Measurements from ENCODE around the gene SAMD1.
"Not testable (repeated sequence)": the region's sequence is repeated elsewhere in the genome, so short reads cannot be mapped to it uniquely, and the experiment has no call there.

SAMD1 gene

DNA sequence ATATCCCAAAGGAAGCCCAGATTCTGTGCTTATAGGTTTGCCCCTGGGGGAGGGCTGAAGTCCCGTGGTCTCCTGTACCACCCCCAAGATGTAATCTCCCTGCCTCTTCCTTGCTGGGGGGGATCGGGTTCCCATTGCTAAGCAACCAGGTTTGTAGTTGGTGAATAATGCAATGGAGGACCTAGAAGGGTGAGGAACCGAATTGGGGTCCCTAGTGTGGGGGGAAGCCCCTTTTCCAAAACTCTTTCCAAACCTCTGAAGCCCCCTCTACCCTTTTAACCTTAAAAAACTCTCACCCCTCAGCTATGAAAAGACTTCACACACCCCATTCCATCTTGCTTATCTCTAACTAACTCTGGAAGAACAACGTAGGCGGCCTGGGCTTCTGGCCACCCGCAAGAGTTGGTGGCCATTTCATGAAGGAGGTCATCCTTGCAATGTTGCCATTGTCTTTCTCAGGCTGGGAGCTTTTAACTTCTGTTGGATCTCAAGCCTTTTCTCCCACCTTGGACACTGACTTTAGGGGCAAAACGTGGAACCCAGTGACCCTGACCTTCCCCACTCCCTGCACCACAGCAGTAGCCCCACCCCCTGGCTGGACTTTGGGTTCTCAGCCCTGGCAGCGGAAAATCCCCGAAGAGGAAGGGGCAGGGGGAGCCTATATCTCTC is 29.3 kb downstream of the SAMD1 start:
- DNase-seq (ENCODE audit: low read depth in 2 of 2): no peak

DNA sequence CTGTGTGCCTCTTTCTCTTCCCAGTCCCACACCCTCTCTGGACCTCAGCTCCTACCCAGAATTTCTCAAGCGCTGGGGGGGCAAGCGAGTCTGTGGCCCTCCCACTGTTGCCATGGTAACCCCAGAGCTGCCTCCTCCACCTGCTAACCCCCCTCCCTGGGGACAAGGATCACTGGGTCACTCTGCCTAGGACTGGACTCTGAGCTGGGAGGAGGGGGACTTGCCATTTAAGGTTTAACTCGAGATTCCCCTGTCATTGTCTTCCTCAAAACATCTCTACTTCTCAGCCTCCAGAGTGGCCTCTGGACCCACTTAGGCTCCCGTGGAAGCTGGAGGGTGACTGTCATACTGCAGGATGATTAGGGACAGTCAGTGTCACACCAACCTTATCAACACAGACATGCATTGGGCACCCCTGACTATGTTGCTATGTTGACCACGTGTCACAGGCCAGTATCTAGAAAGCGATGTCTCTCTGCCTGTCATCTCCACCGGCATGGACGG is 30.8 kb downstream of the SAMD1 start:
- no peak for DNase-seq (ENCODE audit: low read depth in 2 of 2)

DNA sequence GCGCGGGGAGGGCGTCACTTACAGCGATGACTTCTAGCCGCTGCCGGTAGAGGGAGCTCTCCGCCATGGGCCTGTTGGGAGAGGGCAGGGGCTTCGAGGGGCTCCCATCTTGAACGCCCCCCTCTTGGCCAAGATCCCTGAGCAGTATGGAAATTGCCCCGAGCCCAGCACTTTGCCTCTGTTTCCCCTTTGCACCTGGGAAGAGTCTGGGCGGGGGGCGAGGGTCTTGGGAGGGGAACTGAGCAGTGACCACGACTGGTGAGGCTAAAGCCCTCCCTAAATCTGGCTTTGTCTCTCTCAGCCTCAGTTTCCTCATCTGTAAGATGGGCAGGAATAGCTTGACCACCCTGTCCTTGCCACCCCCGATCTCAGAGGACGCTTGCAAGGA is 31.5 kb downstream of the SAMD1 start:
- peak in 1 of 2 donors; percentile 25 for DNase-seq (ENCODE audit: low read depth in 2 of 2)

DNA sequence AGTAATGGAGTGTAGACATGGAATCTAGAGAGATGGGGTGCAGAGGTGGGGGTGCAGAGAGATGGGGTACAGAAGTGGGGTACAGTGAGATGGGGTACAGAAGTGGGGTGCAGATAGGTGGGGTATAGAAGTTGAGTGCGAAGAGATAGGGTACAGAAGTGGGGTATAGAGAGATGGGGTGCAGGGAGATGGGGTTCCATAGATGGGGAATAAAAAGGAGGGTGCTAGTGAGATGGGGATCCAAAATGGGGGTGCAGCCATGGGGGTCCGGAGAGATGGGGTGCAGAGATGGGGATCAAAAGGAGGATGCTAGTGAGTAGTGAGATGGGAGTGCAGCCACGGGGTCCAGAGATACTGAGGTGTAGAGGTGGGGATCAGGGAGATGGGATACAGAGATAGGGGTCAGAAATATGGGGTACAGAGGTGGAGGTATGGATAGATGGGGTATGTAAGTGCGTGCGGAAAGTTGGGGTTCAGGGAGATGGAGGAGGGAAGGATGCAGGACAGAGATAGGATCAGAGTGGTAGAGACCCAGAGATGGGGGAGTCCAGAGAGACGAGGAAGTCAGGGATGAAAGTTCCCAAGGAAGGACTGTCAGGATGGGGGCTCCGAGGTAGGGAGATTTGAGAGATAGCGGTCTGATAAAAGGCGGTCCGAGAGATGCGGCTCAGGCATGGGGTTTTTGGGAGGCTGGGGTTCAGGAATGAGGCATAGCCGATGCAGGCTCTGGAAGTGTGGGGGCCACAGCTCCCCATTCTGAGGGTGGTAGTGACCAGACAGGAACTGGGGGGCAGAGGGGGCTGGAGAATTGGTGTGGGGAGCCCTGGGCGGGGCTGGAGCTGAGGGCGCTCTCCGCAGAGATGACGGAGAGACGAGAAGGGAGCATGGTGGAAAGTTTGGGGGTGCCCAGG is 32.1 kb downstream of the SAMD1 start:
- DNase-seq (ENCODE audit: low read depth in 2 of 2): no peak

DNA sequence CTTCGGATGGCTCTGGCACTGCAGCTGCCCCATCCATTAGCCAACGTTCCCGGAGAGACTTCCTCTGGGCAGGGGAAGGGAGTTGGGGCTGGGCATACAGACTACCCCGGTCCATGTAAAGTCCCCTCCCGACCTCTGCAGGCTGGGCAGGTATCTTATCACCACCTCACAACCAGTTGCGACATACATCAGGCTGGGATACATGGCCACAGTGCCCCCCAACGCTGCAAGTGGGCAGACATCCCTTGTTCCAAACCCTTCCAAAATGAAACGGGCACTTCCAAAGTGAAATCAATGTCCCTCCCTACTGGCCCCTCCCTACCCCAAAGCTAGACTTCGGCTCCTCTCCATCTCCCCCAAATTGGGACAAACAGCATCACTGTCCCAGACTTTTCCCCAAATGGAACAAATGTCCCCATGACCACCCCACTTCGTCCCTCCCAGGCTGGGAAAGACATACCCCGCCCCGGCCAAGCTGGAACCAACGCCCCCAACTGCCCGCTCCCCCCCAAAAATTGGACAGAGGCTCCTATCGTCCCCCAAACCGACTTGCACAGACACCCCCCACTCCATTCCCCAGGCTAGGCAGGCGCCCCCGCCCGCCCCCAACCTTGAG is 33.7 kb downstream of the SAMD1 start:
- no peak for DNase-seq (ENCODE audit: low read depth in 2 of 2)

DNA sequence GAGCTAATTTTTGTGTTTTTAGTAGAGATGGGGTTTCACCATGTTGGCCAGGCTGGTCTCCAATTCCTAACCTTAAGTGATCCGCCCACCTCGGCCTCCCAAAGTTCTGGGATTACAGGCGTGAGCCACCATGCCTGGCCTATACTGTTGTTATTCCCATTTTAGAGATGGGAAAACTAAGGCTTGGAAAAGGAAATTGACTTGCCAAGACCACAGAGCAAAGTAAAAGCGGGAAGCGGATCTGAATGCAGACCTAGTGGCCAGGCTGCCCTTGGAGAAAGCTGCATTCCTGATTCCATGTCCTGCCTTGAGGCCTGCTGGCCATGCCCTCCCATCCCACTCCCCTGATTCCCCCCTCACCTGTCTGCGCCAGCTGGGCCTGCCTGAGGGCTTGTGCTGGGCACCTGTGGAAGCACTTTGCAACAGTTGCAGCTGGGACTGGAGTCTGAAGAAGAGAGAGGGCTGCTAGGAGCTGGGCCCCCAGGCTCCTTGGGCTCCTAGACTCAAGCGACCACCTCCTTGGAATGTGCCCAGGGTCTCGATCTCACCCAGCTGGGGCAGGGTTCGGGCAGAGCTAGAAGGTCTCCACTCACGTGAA is 34.4 kb downstream of the SAMD1 start:
- DNase-seq (ENCODE audit: low read depth in 2 of 2): no peak

DNA sequence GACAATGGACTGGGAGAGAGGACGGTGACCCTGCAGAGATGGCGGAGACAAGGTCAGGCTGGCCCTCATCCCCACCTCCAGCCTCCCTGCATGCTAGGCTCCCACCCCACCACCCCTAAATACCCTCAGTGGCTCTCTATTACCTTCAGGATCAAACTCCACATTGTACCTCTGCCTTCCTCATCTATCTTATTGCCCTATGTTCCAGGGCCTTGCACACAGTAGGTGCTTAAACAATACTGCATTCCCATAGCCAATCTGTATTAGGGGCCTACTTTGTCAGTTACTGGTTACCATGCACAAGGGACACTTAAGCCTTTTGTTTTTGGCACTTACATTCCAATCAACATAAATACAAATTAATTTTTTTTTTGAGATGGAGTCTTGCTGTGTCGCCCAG is 35.2 kb downstream of the SAMD1 start:
- no peak for DNase-seq (ENCODE audit: low read depth in 2 of 2)

DNA sequence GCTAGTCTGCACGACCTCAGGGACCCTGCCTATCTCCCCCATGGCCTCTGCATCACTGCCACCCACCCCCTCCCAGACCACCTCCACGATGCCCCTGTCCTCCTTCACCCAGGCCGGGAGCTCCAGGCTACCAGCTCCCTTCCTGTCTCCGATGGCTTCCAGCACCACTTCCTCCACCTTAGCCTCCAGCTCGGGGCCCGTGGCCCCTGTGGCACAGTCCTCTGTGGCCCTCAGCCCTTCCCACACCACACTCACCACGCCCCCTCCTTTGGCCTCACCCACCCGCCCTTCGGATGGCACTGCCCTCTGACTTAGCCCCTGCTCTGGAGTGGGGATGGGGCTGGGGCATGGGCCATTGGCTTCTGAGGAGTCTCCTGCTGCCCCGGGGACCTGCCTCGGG is 35.8 kb downstream of the SAMD1 start:
- DNase-seq (ENCODE audit: low read depth in 2 of 2): no peak

DNA sequence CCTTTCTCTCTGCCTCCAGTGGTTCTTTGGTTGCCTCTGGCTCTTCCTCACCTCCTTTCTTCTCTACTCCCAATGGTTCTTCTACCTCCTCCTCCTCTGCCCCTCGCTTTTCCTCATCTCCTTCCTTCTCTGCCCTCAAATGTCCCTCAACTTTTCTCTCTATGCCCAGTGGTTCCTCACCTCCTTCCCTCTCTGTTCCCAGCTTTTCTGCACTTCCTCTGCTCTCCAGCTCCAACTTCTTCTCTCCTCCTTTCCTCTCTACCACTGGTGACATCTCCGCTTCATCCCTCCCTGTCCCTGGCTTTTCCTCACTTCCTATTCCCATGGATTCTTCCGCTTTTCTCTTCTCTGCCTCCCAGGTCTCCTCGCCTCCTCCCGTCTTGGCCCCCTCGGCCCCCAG is 36.5 kb downstream of the SAMD1 start:
- no peak for DNase-seq (ENCODE audit: low read depth in 2 of 2)

DNA sequence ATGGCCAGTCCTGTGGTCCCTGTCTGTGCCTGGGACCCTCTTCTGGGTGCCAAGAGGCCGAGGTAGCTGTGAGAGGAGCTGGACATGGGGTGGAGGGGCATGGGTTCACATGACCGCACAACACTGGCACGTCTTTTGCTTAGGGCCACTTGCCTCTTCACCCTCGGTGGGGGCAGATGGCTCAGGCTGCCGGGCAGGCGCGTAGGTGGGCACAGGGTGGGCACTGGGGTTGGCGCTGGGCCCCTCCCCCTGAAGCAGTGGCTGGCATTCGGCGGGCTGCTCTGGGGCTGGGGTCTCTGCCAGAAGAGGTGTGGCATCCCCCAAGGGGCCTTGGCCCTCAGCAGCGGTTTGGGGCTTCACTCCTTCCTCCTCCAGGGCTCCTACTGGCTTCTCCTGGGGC is 37.1 kb downstream of the SAMD1 start:
- no peak for DNase-seq (ENCODE audit: low read depth in 2 of 2)

DNA sequence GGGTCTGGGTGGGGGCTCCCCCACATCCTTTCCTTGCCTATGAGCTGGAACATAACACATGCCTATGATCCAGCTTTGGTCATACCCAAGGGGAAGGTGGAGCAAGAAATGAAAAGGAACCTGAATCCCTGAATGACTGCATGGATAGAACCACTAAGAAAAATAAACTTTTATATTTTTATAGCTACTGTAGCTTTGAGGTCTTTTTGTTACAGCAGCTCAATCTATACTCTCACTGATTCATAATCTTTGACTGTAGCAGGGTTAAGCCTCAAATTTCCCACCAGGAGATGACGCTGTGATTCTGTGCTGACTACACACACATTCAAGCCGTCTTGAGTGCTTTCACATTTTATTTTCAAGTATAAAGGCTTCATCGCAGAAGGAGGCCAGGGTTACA is 37.5 kb downstream of the SAMD1 start:
- DNase-seq (ENCODE audit: low read depth in 2 of 2): no peak

DNA sequence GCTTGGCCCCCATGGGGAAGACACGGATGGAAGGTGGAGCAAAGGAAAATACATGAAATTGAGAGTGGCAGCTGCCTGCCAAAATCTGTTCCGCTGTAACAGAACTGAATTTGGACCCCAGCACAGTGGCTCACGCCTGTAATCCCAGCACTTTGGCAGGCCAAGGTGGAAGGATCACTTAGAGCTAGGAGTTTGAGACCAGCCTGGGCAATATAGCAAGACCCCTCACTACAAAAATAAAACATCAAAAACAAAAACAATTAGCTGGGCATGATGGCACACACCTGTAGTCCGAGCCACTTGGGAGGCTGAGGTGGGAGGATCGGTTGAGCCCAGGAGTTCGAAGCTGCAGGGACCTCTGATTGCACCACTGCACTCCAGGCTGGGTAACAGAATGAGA is 38.1 kb downstream of the SAMD1 start:
- no peak for DNase-seq (ENCODE audit: low read depth in 2 of 2)

DNA sequence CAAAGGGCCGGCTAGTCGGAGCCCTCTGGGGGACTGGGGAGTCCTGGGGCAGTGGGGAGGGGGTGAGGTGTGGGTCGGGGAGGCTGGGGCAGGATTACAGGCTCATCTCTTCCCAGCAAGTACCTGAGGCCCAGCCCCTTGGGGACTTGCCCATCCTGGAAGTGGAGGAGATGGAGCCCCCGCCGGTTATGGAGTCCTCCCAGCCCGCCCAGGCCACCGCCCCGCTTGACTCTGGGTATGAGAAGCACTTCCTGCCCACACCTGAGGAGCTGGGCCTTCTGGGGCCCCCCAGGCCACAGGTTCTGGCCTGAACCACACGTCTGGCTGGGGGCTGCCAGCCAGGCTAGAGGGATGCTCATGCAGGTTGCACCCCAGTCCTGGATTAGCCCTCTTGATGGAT is 38.6 kb downstream of the SAMD1 start:
- no peak for DNase-seq (ENCODE audit: low read depth in 2 of 2)

DNA sequence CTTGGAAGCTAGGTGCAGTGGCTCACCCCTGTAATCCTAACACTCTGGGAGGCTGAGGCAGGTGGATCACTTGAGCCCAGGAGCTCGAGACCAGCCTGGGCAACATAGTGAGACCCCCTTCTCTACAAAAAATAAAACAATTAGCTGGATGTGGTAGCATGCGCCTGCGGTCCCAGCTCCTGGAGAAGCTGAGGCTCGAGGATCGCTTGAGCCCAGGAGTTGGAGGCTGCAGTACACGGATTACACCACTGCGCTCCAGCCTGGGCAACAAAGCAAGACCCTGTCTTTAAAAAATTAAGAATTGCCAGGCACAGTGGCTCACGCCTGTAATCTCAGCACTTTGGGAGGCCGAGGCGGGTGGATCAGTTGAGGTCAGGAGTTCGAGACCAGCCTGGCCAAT is 39.6 kb downstream of the SAMD1 start:
- not testable (repeated sequence) for DNase-seq (ENCODE audit: low read depth in 2 of 2)

DNA sequence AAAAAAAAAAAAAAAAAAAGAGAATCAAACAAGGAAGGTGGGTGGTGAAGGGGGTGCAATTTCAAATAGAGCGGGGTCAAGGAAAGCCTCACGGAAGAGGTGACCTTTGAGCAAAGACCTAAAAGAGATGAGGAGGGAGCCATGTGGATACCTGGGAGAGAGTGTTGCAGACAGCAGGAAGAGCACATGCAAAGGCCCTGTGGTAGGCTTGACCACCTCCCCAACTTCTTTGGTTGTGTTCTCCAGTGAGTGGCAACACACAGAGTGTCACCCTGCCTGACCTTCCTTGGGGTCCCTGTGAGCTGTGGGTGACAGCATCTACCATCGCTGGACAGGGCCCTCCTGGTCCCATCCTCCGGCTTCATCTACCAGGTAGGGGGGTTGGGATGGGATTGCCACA is 40.0 kb downstream of the SAMD1 start:
- no peak for DNase-seq (ENCODE audit: low read depth in 2 of 2)

DNA sequence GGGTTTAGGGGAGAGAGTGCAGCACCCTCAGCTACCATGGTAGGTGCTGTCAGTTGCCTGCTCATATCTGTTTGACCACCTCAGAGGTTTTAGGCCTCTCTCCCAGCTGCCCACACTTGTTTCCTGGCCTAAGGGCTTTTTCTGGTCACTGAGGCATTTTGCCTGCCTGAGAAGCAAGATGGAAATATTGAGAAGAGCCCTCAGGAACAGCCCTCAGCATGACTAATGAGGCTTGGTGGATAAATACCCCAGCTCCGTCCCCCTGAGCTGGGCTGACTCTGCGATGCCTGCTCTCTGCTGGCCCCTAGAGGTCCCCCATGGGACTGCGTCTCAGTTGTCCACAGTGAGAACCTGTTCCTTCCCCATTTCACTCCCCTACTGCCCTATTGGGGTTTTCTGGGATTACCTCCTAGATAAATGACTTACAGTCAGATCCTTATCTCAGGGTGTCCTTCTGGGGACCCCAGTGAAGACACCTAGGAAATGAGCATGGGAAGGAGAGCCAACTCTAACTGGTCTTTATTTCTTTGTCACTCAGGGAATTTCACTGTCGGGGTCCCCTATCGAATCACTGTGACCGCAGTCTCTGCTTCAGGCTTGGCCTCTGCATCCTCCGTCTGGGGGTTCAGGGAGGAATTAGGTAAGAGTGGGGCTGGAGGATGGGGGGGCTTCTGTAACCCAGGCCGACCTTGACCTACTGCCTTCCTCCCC is 42.0 kb downstream of the SAMD1 start:
- peak; percentile 57 to 63 for DNase-seq (ENCODE audit: low read depth in 2 of 2)

DNA sequence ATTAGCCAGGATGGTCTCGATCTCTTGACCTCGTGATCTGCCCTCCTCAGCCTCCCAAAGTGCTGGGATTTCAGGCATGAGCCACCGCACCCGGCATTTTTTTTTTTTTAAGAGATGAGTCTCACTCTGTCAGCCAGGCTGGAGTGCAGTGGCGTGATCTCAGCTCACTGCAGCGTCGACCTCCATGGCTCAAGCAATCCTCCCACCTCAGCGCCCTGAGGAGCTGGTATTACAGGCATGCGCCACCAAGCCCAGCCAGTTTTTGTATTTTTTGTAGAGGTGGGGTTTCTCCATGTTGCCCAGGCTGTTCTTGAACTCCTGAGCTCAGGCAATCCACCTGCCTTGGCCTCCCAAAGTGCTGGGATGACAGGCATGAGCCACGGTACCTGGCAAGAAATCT is 42.7 kb downstream of the SAMD1 start:
- DNase-seq (ENCODE audit: low read depth in 2 of 2): not testable (repeated sequence)

DNA sequence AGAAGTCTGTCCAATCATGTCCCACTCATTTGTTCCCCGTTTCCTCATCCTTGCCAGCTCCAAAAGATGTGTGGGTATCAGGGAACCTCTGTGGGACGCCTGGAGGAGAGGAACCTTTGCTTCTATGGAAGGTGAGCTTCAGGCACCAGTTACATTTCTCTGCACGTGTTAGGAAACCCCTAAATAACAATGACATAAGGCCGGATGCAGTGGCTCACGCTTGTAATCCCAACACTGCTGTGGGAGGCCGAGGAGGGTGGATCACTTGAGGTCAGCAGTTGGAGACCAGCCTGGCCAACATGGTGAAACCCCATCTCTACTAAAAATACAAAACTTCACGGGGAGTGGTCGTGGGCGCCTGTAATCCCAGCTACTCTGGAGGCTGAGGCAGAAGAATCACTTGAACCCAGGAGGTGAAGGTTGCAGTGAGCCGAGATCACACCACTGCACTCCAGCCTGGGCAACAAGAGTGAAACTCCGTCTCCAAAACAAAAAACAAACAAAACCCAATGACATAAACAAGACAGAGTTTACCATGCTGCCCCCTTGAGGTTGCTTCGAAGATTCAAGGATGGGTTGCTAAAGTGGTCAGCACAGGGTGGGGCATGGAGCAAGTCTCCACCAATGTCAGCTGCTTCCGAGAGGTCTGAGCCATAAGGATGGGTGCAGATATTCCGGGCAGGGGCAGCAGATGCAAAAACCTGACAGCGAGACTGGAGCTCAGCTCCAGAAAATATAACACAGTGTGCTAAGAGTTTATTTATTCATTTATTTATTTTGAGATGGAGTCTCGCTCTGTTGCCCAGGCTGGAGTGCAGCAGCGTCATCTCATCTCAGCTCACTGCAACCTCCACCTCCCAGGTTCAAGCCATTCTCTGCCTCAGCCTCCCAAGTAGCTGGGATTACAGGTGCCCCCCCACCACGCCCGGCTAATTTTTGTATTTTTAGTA is 47.6 kb downstream of the SAMD1 start:
- DNase-seq (ENCODE audit: low read depth in 2 of 2): peak in 1 of 2 donors; percentile 6

DNA sequence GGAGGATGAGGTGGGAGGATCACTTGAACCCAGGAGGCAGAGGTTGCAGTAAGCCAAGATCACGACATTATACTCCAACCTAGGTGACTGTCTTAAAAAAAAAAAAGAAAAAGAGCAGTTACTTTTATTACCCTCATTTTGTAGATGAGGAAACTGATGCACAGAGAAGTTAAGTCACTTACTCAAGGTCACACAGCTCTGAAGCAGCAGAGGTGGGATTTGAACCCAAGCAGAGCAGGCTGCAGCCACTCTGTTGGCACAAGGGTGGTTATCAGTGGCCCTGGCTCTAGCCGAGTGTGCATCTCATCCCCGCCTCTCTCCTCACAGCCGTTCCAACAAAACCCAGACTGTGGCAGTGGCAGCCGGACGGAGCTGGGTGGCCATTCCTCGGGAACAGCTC is 51.4 kb downstream of the SAMD1 start:
- DNase-seq (ENCODE audit: low read depth in 2 of 2): no peak

Measured in stimulated activated CD8-positive, alpha-beta memory T cell treated with anti-CD3 and anti-CD28 coated beads, Interleukin-7, amount 100 ng/mL, for 4 hours (primary cell).